GM12878 (cell line): ENCODE measurements around the gene MYDGF. TPM values are rescaled to one million over a fixed set of nuclear protein-coding genes. Genes with fewer than 3 reads are reported as not detected.

Source experiments
- ATAC-seq: fragments of 200-7000 bp; cut with Tn5 transposase; 3 replicates; pipeline ENCODE4 v1.9.1; 2020; ENCODE audit warnings: mild to moderate bottlenecking, moderate library complexity
- BruUV-seq: library from RNA; stranded (reverse); fragments of 400-500 nt; replicated peaks from 2 replicates; lab custom pipeline; 2021; lab: Mats Ljungman, UMichigan
- CTCF ChIA-PET: fragments of 300-600 bp; sonication (Branson Sonifier 250); formaldehyde crosslinking; extraction: SDS; loops from one replicate; lab custom pipeline; 2021; ENCODE audit warnings: inconsistent platforms; lab: Yijun Ruan, JAX
- POLR2A ChIA-PET: fragments of 350-600 bp; formaldehyde crosslinking; extraction: SDS; loops from one replicate; lab custom pipeline; 2021; ENCODE audit warnings: inconsistent platforms; lab: Charles Lee
- RAD21 ChIA-PET: fragments of 300-600 bp; sonication (Branson Sonifier 250); formaldehyde crosslinking; loops from one replicate; lab custom pipeline; 2023; ENCODE audit warnings: antibody characterized with exemption; ENCODE audit not compliant: unreplicated experiment; lab: Charles Lee
- SMC1A ChIA-PET: fragments of 300-600 bp; sonication (Branson Sonifier 250); formaldehyde crosslinking; loops from one replicate; lab custom pipeline; 2023; ENCODE audit not compliant: unreplicated experiment, uncharacterized antibody; lab: Charles Lee
- DNase-seq: peaks from one replicate; pipeline ENCODE4 v3.0.0-alpha.2; 2011; ENCODE audit warnings: low read depth, low spot score
- FAIRE-seq: peaks from 3 replicates; lab custom pipeline; 2011; peaks lifted over from hg19 to GRCh38; lab: Jason Lieb, UNC
- H2AFZ ChIP-seq: 2 replicates; pipeline ENCODE4 v1.6.0; 2011; ENCODE audit warnings: low read depth, low read length, control low read depth; ENCODE audit not compliant: control insufficient read depth
- H3K27ac ChIP-seq: 2 replicates; pipeline ENCODE4 v1.5.1; 2011; ENCODE audit warnings: control low read depth; ENCODE audit not compliant: control insufficient read depth, insufficient read depth
- H3K27me3 ChIP-seq, 2 experiments: replicated peaks in 1 of 2; 2 replicates each; pipeline versions ENCODE4 v1.6.0 to v1.6.1; 2011; ENCODE audit warnings: low read length in 1 of 2; ENCODE audit not compliant: control insufficient read depth in 2 of 2, insufficient read depth in 2 of 2
- H3K36me3 ChIP-seq, 2 experiments: 2 replicates each; pipeline ENCODE4 v1.5.1; 2011; ENCODE audit warnings: low read length in 1 of 2; ENCODE audit not compliant: control insufficient read depth in 2 of 2, insufficient read depth in 2 of 2
- H3K4me1 ChIP-seq: 2 replicates; pipeline ENCODE4 v1.6.1; 2011; ENCODE audit warnings: mild to moderate bottlenecking, low read length, moderate library complexity, mixed read lengths; ENCODE audit not compliant: control insufficient read depth, insufficient read depth
- H3K4me2 ChIP-seq: 2 replicates; pipeline ENCODE4 v1.6.0; 2011; ENCODE audit warnings: control low read depth; ENCODE audit not compliant: control insufficient read depth, insufficient read depth
- H3K4me3 ChIP-seq: fragments of 200-600 bp; sonication (generic); 2 replicates; pipeline ENCODE4 v1.5.1; 2016
- H3K79me2 ChIP-seq: 2 replicates; pipeline ENCODE4 v1.6.0; 2011; ENCODE audit warnings: low read length; ENCODE audit not compliant: control insufficient read depth, insufficient read depth
- H3K9ac ChIP-seq: 2 replicates; pipeline ENCODE4 v1.8.0; 2011; ENCODE audit warnings: low read length, control low read depth, mixed read lengths; ENCODE audit not compliant: control insufficient read depth, insufficient read depth
- H3K9me3 ChIP-seq: replicated peaks from 3 replicates; pipeline ENCODE4 v1.5.1; 2011; ENCODE audit warnings: mild to moderate bottlenecking, low read length; ENCODE audit not compliant: control insufficient read depth, insufficient read depth
- H4K20me1 ChIP-seq: 2 replicates; pipeline ENCODE4 v1.6.0; 2011; ENCODE audit not compliant: control insufficient read depth, insufficient read depth
- CEBPB ChIP-seq, 2 experiments: fragments of 150-350 bp in 1 of 2; IDR thresholded peaks; 2 replicates each; pipeline ENCODE4 v1.6.1; 2012 to 2014; ENCODE audit warnings: low read depth in 2 of 2, low read length in 2 of 2, borderline replicate concordance in 1 of 2, inconsistent platforms in 1 of 2
- EED ChIP-seq: sonication (generic); IDR thresholded peaks from 2 replicates; pipeline ENCODE4 v1.6.1; 2016; ENCODE audit warnings: antibody characterized with exemption, low read depth
- GABPA ChIP-seq: IDR thresholded peaks from 2 replicates; pipeline ENCODE4 v1.6.1; 2014; ENCODE audit warnings: antibody characterized with exemption, low read depth, mild to moderate bottlenecking, inconsistent platforms
- GATAD2B ChIP-seq: fragments of 450-650 bp; conservative IDR thresholded peaks from 2 replicates; pipeline ENCODE4 v1.6.1; 2017; ENCODE audit warnings: low read depth, mild to moderate bottlenecking, moderate library complexity
- HDAC2 ChIP-seq: fragments of 200-600 bp; sonication (generic); IDR thresholded peaks from 2 replicates; pipeline ENCODE4 v1.6.1; 2017
- PML ChIP-seq: IDR thresholded peaks from 2 replicates; pipeline ENCODE4 v1.6.1; 2012; ENCODE audit warnings: low read length, inconsistent platforms
- POLR2AphosphoS2 ChIP-seq: IDR thresholded peaks from 2 replicates; pipeline ENCODE4 v1.6.1; 2011; ENCODE audit warnings: low read depth, mild to moderate bottlenecking, low read length, improper control_type of control experiment, moderate library complexity
- SUZ12 ChIP-seq: fragments of 200-600 bp; sonication (generic); IDR thresholded peaks from one replicate; pipeline ENCODE4 v1.6.1; 2018; ENCODE audit warnings: antibody characterized with exemption, mild to moderate bottlenecking; ENCODE audit not compliant: unreplicated experiment
- TAF1 ChIP-seq: IDR thresholded peaks from 2 replicates; pipeline ENCODE4 v1.6.1; 2011; ENCODE audit warnings: mild to moderate bottlenecking, low read depth, low read length, borderline replicate concordance
- WGBS: methylation state at CpG from one replicate; pipeline ENCODE4 v1.1.6; 2016; ENCODE audit warnings: low lambda C conversion rate; ENCODE audit not compliant: insufficient replicate concordance, insufficient coverage; ENCODE audit errors: missing lambda C conversion rate; 5-methylcytosine and 5-hydroxymethylcytosine counted together
- in situ Hi-C: fragments of 300-500 bp; cut with MboI; formaldehyde crosslinking; loops from 9 replicates; pipeline ENCODE4 v1.14.3; 2018; ENCODE audit warnings: mixed read lengths
- intact Hi-C: fragments of 100-400 bp; cut with micrococcal nuclease; formaldehyde crosslinking; loops from one replicate; pipeline ENCODE4 v1.14.2; 2022; ENCODE audit not compliant: unreplicated experiment
- polyA plus RNA-seq, 11 experiments: library from polyadenylated mRNA; depleted of rRNA in 4 of 11; unstranded in 6 of 11; stranded (reverse) in 5 of 11; fragments of >200 nt; fragmentation: Nextera tagmentation in 4 of 11; fragmentation: Illumina TruSeq in 1 of 11; extraction: Ambion mirVana in 4 of 11; extraction: Trizol in 1 of 11; gene quantifications; 1 replicate in 1 of 11; 2 replicates in 10 of 11; pipeline versions ENCODE4 v1.2.1 to v1.2.3, GENCODE V29; 2011 to 2016; ENCODE audit warnings: inconsistent platforms in 2 of 11, missing spikeins in 2 of 11, low read depth in 1 of 11
- total RNA-seq, 4 experiments: library from RNA; depleted of rRNA in 3 of 4; stranded (reverse); fragments of >200 nt in 3 of 4; fragmentation: Illumina TruSeq in 1 of 4; extraction: Trizol in 1 of 4; gene quantifications; 2 replicates each; pipeline versions ENCODE4 v1.2.1 to v1.2.3, GENCODE V29; 2013 to 2021
- TF ChIP-seq, protein P1 (sequence below): fragments of 150-350 bp; IDR thresholded peaks from 2 replicates; pipeline ENCODE4 v1.6.1; 2016; ENCODE audit warnings: low read depth, low read length
- TF ChIP-seq, protein P2 (sequence below): IDR thresholded peaks from 2 replicates; pipeline ENCODE4 v1.6.1; 2011; ENCODE audit warnings: low read depth, low read length, improper control_type of control experiment, borderline replicate concordance
- TF ChIP-seq, protein P3 (sequence below): fragments of 450-650 bp; IDR thresholded peaks from 2 replicates; pipeline ENCODE4 v1.6.1; 2017; ENCODE audit warnings: low read depth, mild to moderate bottlenecking, moderate library complexity

The MYDGF gene
- total and polyA plus RNA-seq, 10 of the 15 experiments (the other 5 are each of a cell fraction or from before 2014, with no cell fraction given) = 2.3 to 196 (median 57.5) TPM

DNA sequence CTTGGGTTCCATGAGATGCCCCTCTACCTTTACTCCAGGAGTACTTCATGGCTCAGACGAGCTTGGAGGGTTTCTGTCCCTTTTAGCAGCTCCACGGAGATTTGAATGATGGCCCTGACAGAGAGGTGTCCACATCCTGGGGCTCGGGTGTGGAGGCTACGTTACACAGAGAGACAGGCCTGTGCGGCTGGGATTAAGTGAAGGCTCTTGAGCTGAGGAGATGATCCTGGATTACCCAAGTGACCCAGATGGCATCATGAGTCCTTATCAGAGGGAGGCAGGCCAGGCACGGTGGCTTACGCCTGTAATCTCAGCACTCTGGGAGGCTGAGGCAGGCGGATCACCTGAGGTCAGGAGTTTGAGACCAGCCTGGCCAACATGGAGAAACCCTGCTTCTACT, 41.1 kb upstream of the MYDGF start:
- Histone ChIP-seq H3K27ac (no peak overlapping the region), H3K9ac (no peak overlapping the region), H3K4me3 (no peak overlapping the region), H3K9me3 (no peaks in the 10 kb centered on the region), H3K27me3 (no peaks in the 10 kb centered on the region), H3K4me1 (peaks cover 17% of the 10 kb centered on the region), H3K4me2 (no peak overlapping the region), H4K20me1 (no peaks in the 10 kb centered on the region), H3K36me3 (peaks cover 5 to 36% of the 10 kb centered on the region in 2 experiments), H3K79me2 (no peaks in the 10 kb centered on the region), H2AFZ (no peak overlapping the region)
- ChIA-PET SMC1A (interaction anchor here (0.5 to 0.6 kb wide), 2 partner anchors 38 to 141 kb away, joined by 3 read pairs; no protein-coding TSS in a partner anchor), POLR2A (interaction anchor here (0.6 kb wide), 1 partner anchor 156 kb away, joined by 3 read pairs; the partner anchor contains the start of gene PLIN3), CTCF (no interaction called here), RAD21 (no interaction called here)
- FAIRE-seq (no peak), ATAC-seq (no peak), DNase-seq (no peak)
- BruUV-seq = no TSS peak
- in situ Hi-C loops = no loop called here
- TF ChIP-seq TAF1 (no peak), PML (no peak), GABPA (no peak), CEBPB (IDR thresholded peaks at IDR 0.05; ENCODE audit: borderline replicate concordance in 1 of 2, low read depth in 2 of 2, low read length in 2 of 2) (no peak), GATAD2B (no peak), POLR2AphosphoS2 (no peak), SUZ12 (no peak), HDAC2 (no peak), EED (no peak)
- TF ChIP-seq, protein P1, sequence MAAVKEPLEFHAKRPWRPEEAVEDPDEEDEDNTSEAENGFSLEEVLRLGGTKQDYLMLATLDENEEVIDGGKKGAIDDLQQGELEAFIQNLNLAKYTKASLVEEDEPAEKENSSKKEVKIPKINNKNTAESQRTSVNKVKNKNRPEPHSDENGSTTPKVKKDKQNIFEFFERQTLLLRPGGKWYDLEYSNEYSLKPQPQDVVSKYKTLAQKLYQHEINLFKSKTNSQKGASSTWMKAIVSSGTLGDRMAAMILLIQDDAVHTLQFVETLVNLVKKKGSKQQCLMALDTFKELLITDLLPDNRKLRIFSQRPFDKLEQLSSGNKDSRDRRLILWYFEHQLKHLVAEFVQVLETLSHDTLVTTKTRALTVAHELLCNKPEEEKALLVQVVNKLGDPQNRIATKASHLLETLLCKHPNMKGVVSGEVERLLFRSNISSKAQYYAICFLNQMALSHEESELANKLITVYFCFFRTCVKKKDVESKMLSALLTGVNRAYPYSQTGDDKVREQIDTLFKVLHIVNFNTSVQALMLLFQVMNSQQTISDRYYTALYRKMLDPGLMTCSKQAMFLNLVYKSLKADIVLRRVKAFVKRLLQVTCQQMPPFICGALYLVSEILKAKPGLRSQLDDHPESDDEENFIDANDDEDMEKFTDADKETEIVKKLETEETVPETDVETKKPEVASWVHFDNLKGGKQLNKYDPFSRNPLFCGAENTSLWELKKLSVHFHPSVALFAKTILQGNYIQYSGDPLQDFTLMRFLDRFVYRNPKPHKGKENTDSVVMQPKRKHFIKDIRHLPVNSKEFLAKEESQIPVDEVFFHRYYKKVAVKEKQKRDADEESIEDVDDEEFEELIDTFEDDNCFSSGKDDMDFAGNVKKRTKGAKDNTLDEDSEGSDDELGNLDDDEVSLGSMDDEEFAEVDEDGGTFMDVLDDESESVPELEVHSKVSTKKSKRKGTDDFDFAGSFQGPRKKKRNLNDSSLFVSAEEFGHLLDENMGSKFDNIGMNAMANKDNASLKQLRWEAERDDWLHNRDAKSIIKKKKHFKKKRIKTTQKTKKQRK = no peak
- TF ChIP-seq, protein P2, sequence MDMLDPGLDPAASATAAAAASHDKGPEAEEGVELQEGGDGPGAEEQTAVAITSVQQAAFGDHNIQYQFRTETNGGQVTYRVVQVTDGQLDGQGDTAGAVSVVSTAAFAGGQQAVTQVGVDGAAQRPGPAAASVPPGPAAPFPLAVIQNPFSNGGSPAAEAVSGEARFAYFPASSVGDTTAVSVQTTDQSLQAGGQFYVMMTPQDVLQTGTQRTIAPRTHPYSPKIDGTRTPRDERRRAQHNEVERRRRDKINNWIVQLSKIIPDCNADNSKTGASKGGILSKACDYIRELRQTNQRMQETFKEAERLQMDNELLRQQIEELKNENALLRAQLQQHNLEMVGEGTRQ = no peak
- TF ChIP-seq, protein P3, sequence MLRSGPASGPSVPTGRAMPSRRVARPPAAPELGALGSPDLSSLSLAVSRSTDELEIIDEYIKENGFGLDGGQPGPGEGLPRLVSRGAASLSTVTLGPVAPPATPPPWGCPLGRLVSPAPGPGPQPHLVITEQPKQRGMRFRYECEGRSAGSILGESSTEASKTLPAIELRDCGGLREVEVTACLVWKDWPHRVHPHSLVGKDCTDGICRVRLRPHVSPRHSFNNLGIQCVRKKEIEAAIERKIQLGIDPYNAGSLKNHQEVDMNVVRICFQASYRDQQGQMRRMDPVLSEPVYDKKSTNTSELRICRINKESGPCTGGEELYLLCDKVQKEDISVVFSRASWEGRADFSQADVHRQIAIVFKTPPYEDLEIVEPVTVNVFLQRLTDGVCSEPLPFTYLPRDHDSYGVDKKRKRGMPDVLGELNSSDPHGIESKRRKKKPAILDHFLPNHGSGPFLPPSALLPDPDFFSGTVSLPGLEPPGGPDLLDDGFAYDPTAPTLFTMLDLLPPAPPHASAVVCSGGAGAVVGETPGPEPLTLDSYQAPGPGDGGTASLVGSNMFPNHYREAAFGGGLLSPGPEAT = no peak
- WGBS = 94% methylated on average over 8 of the region's 8 CpGs
- intact Hi-C loops = no loop called here
